GM12878 (cell line): Measurements from ENCODE around the gene TXN2. TPM values are rescaled to one million over a fixed set of nuclear protein-coding genes. Genes with fewer than 3 reads are reported as not detected.

Experiments used
- CEBPB ChIP-seq, 2 experiments: fragments of 150-350 bp in 1 of 2; IDR thresholded peaks; 2 replicates each; pipeline ENCODE4 v1.6.1; 2012 to 2014; ENCODE audit warnings: low read depth in 2 of 2, low read length in 2 of 2, borderline replicate concordance in 1 of 2, inconsistent platforms in 1 of 2
- CHD2 ChIP-seq: IDR thresholded peaks from 2 replicates; pipeline ENCODE4 v1.6.1; 2011; ENCODE audit warnings: low read depth, low read length, improper control_type of control experiment, borderline replicate concordance
- E2F4 ChIP-seq: IDR thresholded peaks from 2 replicates; pipeline ENCODE4 v1.6.1; 2012; ENCODE audit warnings: low read depth, low read length, improper control_type of control experiment
- E2F8 ChIP-seq: fragments of 450-650 bp; IDR thresholded peaks from 2 replicates; pipeline ENCODE4 v1.6.1; 2018; ENCODE audit warnings: mild to moderate bottlenecking, low read depth, moderate library complexity; ENCODE audit not compliant: partially characterized antibody
- EP300 ChIP-seq, 2 experiments: fragments of 150-350 bp in 1 of 2; IDR thresholded peaks; 2 replicates each; pipeline ENCODE4 v1.6.1; 2011 to 2012; ENCODE audit warnings: low read depth in 2 of 2, low read length in 2 of 2, borderline replicate concordance in 1 of 2, improper control_type of control experiment in 1 of 2, inconsistent platforms in 1 of 2; ENCODE audit not compliant: control insufficient read depth in 1 of 2
- ESRRA ChIP-seq: IDR thresholded peaks from 2 replicates; pipeline ENCODE4 v1.6.1; 2012; ENCODE audit warnings: mild to moderate bottlenecking, low read length, improper control_type of control experiment
- EZH2 ChIP-seq: IDR thresholded peaks from 2 replicates; pipeline ENCODE4 v1.6.1; 2012; ENCODE audit warnings: low read depth, mild to moderate bottlenecking, control low read depth, inconsistent platforms, low read length, borderline replicate concordance; ENCODE audit not compliant: control insufficient read depth
- MEF2B ChIP-seq: fragments of 450-650 bp; IDR thresholded peaks from 2 replicates; pipeline ENCODE4 v1.6.1; 2018; ENCODE audit warnings: mild to moderate bottlenecking, moderate library complexity; ENCODE audit not compliant: partially characterized antibody, poor library complexity, severe bottlenecking
- MLLT1 ChIP-seq: fragments of 450-650 bp; IDR thresholded peaks from 2 replicates; pipeline ENCODE4 v1.6.1; 2016; ENCODE audit warnings: mild to moderate bottlenecking
- MTA3 ChIP-seq: IDR thresholded peaks from 2 replicates; pipeline ENCODE4 v1.6.1; 2012; ENCODE audit warnings: low read length, inconsistent platforms, borderline replicate concordance
- PBX3 ChIP-seq: IDR thresholded peaks from 2 replicates; pipeline ENCODE4 v1.6.1; 2011; ENCODE audit warnings: mild to moderate bottlenecking, low read depth, low read length, moderate library complexity; ENCODE audit not compliant: insufficient replicate concordance
- RELB ChIP-seq: fragments of 450-650 bp; IDR thresholded peaks from 2 replicates; pipeline ENCODE4 v1.6.1; 2017; ENCODE audit warnings: low read depth, mild to moderate bottlenecking, moderate library complexity
- SIX5 ChIP-seq: IDR thresholded peaks from 2 replicates; pipeline ENCODE4 v1.6.1; 2011; ENCODE audit warnings: mild to moderate bottlenecking, low read depth, low read length, moderate library complexity; ENCODE audit not compliant: severe bottlenecking
- SMAD1 ChIP-seq: fragments of 450-650 bp; IDR thresholded peaks from 2 replicates; pipeline ENCODE4 v1.6.1; 2018; ENCODE audit warnings: mild to moderate bottlenecking, low read depth; ENCODE audit not compliant: partially characterized antibody
- SMARCA5 ChIP-seq: fragments of 450-650 bp; IDR thresholded peaks from 2 replicates; pipeline ENCODE4 v1.6.1; 2017; ENCODE audit warnings: mild to moderate bottlenecking
- SUPT20H ChIP-seq: IDR thresholded peaks from 2 replicates; pipeline ENCODE4 v1.6.1; 2011; ENCODE audit warnings: low read depth, mild to moderate bottlenecking, low read length, moderate library complexity, borderline replicate concordance; ENCODE audit not compliant: control insufficient read depth
- TAF1 ChIP-seq: IDR thresholded peaks from 2 replicates; pipeline ENCODE4 v1.6.1; 2011; ENCODE audit warnings: mild to moderate bottlenecking, low read depth, low read length, borderline replicate concordance
- TCF12 ChIP-seq: IDR thresholded peaks from 2 replicates; pipeline ENCODE4 v1.6.1; 2011; ENCODE audit warnings: low read depth, mild to moderate bottlenecking, low read length
- ZNF274 ChIP-seq: IDR thresholded peaks from one replicate; pipeline ENCODE4 v1.8.0; 2011; ENCODE audit not compliant: insufficient read length, insufficient read depth
- polyA plus RNA-seq, 11 experiments: library from polyadenylated mRNA; depleted of rRNA in 4 of 11; unstranded in 6 of 11; stranded (reverse) in 5 of 11; fragments of >200 nt; fragmentation: Nextera tagmentation in 4 of 11; fragmentation: Illumina TruSeq in 1 of 11; extraction: Ambion mirVana in 4 of 11; extraction: Trizol in 1 of 11; gene quantifications; 1 replicate in 1 of 11; 2 replicates in 10 of 11; pipeline versions ENCODE4 v1.2.1 to v1.2.3, GENCODE V29; 2011 to 2016; ENCODE audit warnings: inconsistent platforms in 2 of 11, missing spikeins in 2 of 11, low read depth in 1 of 11
- total RNA-seq, 4 experiments: library from RNA; depleted of rRNA in 3 of 4; stranded (reverse); fragments of >200 nt in 3 of 4; fragmentation: Illumina TruSeq in 1 of 4; extraction: Trizol in 1 of 4; gene quantifications; 2 replicates each; pipeline versions ENCODE4 v1.2.1 to v1.2.3, GENCODE V29; 2013 to 2021

TXN2 gene
- total and polyA plus RNA-seq, 10 of the 15 experiments (the other 5 are each of a cell fraction or from before 2014, with no cell fraction given), result 70.2 to 350 (median 183) TPM

GRCh38 chr22:36480941-36481392, 473 bp downstream of the TXN2 start (continued):
- no peak for TF ChIP-seq E2F4
- no peak for TF ChIP-seq ESRRA
- no peak for TF ChIP-seq ZNF274
- TF ChIP-seq PBX3, result no peak
- TF ChIP-seq SUPT20H, result no peak
- no peak; the same call in 1 of the 2 replicates for TF ChIP-seq MLLT1
- TF ChIP-seq TAF1, result peak; percentile 85; the same call in 1 of the 2 replicates
- TF ChIP-seq SMARCA5, result 0 out of 2 replicates have a peak, but pooled peaks have one; percentile 57
- TF ChIP-seq SIX5, result peak; percentile 51
- TF ChIP-seq EZH2, result no peak
- no peak for TF ChIP-seq EP300 (IDR thresholded peaks at IDR 0.05; ENCODE audit: borderline replicate concordance in 1 of 2, control insufficient read depth in 1 of 2, low read depth in 2 of 2, low read length in 2 of 2)
- TF ChIP-seq CHD2, result no peak
- peak; percentile 83; the same call in 1 of the 2 replicates for TF ChIP-seq MTA3
- no peak for TF ChIP-seq SMAD1
- peak; percentile 22 for TF ChIP-seq E2F8
- no peak for TF ChIP-seq CEBPB (IDR thresholded peaks at IDR 0.05; ENCODE audit: borderline replicate concordance in 1 of 2, low read depth in 2 of 2, low read length in 2 of 2)
- TF ChIP-seq TCF12, result no peak
- no peak for TF ChIP-seq MEF2B
- no peak for TF ChIP-seq RELB
